MM.1S (cell line): Measurements from ENCODE around the gene PDS5B.

ENCODE experiments used
- CTCF ChIP-seq: fragments of 300-600 bp; sonication (generic); IDR thresholded peaks from 2 replicates; pipeline ENCODE4 v1.5.1; 2016; ENCODE audit warnings: antibody characterized with exemption, low read length, mixed read lengths
- EZH2 ChIP-seq: fragments of 300-600 bp; sonication (generic); optimal IDR thresholded peaks from 2 replicates; pipeline ENCODE3; 2017; ENCODE audit warnings: low read depth, mild to moderate bottlenecking, antibody characterized with exemption, low read length, mixed read lengths

GRCh38 chr13:32824061-32824460 lies 237.8 kb downstream of the PDS5B start:
- TF ChIP-seq CTCF = no peak
- no peak for TF ChIP-seq EZH2
